ENCODE measurements around the gene SLC6A13. TPM values are rescaled to one million over a fixed set of nuclear protein-coding genes. Genes with fewer than 3 reads are reported as not detected.

SLC6A13 gene
- total RNA-seq: 0.09 TPM in 1 of 2 replicates, not detected in the other

DNA sequence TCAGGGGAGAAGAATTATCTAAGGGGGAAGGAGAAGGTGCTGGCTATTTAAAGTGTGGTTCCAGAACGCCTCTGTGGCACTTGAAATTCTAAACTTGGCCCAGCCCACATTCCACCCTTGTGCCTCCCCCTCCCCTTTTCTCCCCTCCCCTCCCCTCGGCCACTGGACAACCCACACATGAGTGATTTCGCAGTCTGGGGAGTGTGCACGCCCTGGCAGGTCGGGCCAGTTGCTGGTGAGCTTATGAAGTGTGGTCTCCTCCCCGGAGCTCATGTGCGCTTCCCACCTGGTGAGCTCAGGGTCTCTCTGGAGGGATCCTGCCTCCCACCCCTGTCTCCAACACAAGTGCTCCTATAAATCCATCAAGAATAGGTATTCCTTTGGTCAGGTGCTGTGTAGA lies at the start of gene SLC6A13:
Gene SLC6A13 (minus strand): TSS at position 20 of the 400 bp plus-strand sequence. CDS start 2,784 bp downstream, outside the sequence.

DNA sequence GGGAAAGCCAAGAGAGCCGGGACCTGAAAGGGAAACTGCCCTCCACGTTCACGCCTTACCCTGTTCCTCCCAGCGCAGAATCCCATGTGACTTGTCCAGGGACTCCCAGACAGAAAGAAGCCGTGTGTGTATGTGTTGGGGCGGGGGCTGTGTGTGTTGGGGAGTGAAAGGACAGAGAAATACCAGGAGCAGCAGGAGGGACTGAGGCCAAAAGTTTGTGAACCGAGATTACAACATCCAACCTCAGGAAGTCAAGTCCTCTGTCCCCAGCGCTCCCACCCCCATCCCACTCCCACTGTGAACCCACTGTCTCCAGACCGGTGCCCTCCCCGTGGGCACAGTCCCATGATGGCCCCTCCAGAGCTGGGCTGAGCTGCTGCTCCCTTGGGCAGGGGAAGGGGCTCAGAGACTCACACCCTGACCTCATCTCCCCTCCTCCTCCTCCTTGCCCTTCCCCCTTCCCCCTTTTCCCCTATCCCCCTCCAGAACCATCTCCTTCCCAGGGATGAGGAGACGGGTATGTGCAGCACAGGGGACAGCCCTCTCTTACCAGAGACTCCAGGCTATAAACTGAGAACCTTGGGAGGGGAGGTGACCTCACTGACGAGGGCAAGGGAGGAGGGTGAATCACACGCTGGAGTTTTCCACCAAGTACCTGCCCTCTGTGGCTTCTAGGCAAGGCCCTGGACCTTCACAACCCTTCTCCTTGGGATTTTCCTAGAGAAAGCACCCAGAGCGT lies 48.5 kb downstream of the SLC6A13 start, which contains the start of gene SLC6A12:
Gene SLC6A12 (minus strand): TSS at position 155 of the 739 bp plus-strand sequence. CDS start 4,171 bp downstream, outside the sequence.

Other genes with a start within 250 kb of the SLC6A13 start
- gene IQSEC3, start 196.1 kb downstream of the SLC6A13 start, total RNA-seq: 0.16 and 0.17 TPM in 2 replicates
- gene SLC6A12, start 48.7 kb downstream of the SLC6A13 start, total RNA-seq: not detected in 2 replicates
- 44.8 and 54.5 TPM in 2 replicates for gene KDM5A, start 126.5 kb upstream of the SLC6A13 start, total RNA-seq
- gene CCDC77, start 138.8 kb upstream of the SLC6A13 start, total RNA-seq: 3.6 and 6.0 TPM in 2 replicates
- gene B4GALNT3, start 197.1 kb upstream of the SLC6A13 start, total RNA-seq: under 0.01 TPM in 2 replicates

Data from bronchial smooth muscle cell (primary cell).